WERI-Rb-1 (cell line): ENCODE measurements around the gene ATF3.

Experiments used
- DNase-seq: peaks from one replicate; pipeline ENCODE4 v3.0.0-alpha.2; 2020
- H3K27ac ChIP-seq: fragments of 250-450 bp; sonication (Bioruptor Pico); 2 replicates; pipeline ENCODE4 v1.5.1; 2020; ENCODE audit warnings: mild to moderate bottlenecking, moderate library complexity
- H3K27me3 ChIP-seq: fragments of 250-450 bp; sonication (Bioruptor Pico); 2 replicates; pipeline ENCODE4 v1.5.1; 2021; ENCODE audit warnings: mild to moderate bottlenecking, low read depth, moderate library complexity; ENCODE audit not compliant: insufficient read depth, severe bottlenecking
- H3K36me3 ChIP-seq: fragments of 250-450 bp; sonication (Bioruptor Pico); 2 replicates; pipeline ENCODE4 v1.5.1; 2020; ENCODE audit warnings: mild to moderate bottlenecking, moderate library complexity
- H3K4me3 ChIP-seq: 2 replicates; pipeline ENCODE4 v1.5.1; 2011; ENCODE audit warnings: low read depth, mild to moderate bottlenecking, control low read depth, low read length
- H3K9me3 ChIP-seq: fragments of 250-450 bp; sonication (Bioruptor Pico); 2 replicates; pipeline ENCODE4 v1.5.1; 2021; ENCODE audit warnings: mild to moderate bottlenecking, moderate library complexity; ENCODE audit not compliant: severe bottlenecking
- TF ChIP-seq, protein P1 (sequence below): IDR thresholded peaks from 2 replicates; pipeline ENCODE4 v1.5.1; 2011; ENCODE audit warnings: low read depth, mild to moderate bottlenecking, control low read depth, inconsistent platforms, low read length

ATF3 gene

DNA sequence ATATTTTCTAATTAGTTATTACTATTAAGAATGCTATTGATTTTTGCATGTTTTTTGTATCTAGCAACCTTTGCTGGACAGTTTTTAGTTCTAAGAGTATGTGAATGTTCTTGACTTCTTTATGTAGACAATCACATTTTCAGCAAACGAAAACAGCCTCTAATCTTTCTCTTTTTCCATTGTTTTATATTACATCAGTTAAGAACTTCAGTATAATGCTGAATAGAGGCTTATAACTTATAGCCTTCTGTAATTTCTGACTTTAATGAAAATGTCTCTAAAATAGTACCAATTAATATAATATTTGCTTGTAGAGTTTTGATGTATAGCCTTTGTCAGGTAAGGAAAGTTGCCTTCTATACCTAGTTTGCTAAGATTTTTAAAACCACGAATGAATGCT lies 33.2 kb upstream of the ATF3 start:
- no peak for DNase-seq
- H3K36me3 ChIP-seq = no peaks in the 10 kb centered on the region
- TF ChIP-seq, protein P1, sequence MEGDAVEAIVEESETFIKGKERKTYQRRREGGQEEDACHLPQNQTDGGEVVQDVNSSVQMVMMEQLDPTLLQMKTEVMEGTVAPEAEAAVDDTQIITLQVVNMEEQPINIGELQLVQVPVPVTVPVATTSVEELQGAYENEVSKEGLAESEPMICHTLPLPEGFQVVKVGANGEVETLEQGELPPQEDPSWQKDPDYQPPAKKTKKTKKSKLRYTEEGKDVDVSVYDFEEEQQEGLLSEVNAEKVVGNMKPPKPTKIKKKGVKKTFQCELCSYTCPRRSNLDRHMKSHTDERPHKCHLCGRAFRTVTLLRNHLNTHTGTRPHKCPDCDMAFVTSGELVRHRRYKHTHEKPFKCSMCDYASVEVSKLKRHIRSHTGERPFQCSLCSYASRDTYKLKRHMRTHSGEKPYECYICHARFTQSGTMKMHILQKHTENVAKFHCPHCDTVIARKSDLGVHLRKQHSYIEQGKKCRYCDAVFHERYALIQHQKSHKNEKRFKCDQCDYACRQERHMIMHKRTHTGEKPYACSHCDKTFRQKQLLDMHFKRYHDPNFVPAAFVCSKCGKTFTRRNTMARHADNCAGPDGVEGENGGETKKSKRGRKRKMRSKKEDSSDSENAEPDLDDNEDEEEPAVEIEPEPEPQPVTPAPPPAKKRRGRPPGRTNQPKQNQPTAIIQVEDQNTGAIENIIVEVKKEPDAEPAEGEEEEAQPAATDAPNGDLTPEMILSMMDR = no peak
- H3K27ac ChIP-seq = no peak overlapping the region
- no peaks in the 10 kb centered on the region for H3K27me3 ChIP-seq
- H3K9me3 ChIP-seq = no peaks in the 10 kb centered on the region
- no peak overlapping the region for H3K4me3 ChIP-seq

DNA sequence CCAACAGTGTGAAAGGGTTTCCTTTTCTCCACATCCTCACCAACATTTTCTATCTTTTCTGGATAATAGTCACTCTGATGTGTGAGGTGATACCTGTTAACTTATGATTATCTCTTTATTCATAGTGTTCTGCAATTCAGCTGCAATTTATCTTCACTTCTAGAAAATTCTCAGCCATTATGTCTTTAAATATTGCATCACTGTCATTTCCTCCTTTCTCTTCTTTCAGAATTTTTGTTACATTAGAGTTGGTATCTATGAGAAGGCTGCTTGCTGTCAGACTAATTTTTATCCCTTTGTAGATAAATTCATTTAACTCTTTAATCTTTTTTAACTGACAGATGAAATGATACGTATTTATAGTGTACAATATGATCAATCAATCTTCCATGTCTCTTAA lies 30.5 kb upstream of the ATF3 start:
- Histone ChIP-seq H3K9me3 (no peaks in the 10 kb centered on the region), H3K4me3 (no peak overlapping the region), H3K27ac (no peak overlapping the region), H3K27me3 (no peaks in the 10 kb centered on the region), H3K36me3 (no peaks in the 10 kb centered on the region)
- DNase-seq = no peak
- TF ChIP-seq, protein P1 = no peak

DNA sequence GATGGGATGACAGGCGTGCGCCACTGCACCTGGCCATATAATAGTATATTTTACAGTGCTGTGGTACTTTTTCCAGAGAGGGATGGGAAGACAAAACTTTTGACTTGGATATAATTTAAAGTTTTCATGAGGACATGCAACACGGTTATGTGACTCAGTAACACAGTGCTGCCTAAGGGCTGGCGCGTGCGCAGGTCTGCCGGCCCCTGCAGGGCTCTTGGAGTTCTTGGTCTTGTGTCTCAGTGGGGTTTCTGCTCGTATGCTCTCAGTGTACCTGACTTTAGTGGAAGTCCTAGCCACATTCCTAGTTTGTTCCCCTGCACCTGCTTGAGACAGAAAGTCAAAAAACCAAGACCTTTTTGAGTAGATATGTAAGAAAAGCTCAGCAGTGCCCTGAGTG lies 27.5 kb upstream of the ATF3 start:
- DNase-seq = no peak
- Histone ChIP-seq H3K36me3 (no peaks in the 10 kb centered on the region), H3K4me3 (no peak overlapping the region), H3K9me3 (no peaks in the 10 kb centered on the region), H3K27me3 (no peaks in the 10 kb centered on the region), H3K27ac (no peak overlapping the region)
- TF ChIP-seq, protein P1 = no peak

DNA sequence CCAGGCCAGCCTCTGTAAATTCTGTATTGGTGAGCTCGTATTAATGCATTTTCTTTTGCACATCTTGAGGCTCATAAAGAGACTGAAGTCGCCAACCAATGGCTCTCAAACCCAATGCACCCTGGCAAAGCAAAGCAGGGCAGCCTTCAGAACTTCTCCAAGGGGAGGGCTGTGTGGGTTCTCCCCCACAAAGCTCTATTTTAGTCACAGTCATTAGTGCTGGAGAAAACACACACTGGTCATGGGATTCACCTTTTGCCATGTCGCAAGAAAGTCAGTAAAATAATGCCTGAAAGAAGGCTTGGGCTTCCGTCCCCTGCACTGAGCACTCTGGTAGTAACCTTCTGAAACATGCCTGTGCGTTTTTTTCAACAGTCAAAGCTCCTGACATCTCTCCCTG lies 26.3 kb upstream of the ATF3 start:
- TF ChIP-seq, protein P1 = no peak
- Histone ChIP-seq H3K27ac (no peak overlapping the region), H3K9me3 (no peaks in the 10 kb centered on the region), H3K36me3 (no peaks in the 10 kb centered on the region), H3K4me3 (no peak overlapping the region), H3K27me3 (no peaks in the 10 kb centered on the region)
- DNase-seq = no peak

DNA sequence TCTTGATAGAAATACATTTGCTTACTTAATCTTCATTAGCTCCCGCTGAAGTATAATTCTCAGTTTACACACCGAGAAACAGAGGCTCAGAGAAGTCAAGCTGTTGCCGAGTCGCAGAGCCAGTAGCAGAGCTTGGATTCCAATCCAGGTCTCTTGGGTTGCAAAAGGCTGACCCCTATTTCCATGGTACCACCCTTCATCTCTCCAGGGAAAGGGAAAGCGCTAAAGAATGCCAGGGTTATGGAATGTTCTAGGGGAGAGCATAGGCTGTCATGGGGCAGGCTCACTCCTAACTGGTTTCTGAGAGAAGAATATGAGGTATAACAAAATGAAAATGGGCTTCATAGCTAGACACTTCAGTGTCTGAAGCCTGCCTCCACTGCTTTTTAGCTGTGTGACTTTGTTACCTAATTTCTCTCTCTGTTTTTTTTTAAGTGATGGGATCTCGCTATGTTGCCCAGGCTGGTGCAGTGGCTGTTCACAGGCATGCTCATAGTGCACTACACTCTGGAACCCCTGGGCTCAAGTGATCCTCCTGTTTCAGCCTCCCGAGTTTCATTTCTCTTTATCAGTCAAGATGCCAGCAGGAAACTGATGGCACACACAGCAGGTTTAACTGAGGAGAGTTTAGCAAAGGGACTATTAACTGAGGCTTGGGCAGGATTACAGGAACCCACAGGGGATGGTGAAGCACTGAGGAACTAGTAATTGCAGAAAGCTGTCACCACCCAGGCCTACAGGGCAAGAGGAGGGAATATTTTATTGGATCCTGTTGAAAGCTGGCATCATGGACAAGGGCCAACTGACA lies 25.5 kb upstream of the ATF3 start:
- Histone ChIP-seq H3K4me3 (no peak overlapping the region), H3K27ac (no peak overlapping the region), H3K36me3 (no peaks in the 10 kb centered on the region), H3K27me3 (no peaks in the 10 kb centered on the region), H3K9me3 (no peaks in the 10 kb centered on the region)
- TF ChIP-seq, protein P1 = no peak
- DNase-seq = no peak

DNA sequence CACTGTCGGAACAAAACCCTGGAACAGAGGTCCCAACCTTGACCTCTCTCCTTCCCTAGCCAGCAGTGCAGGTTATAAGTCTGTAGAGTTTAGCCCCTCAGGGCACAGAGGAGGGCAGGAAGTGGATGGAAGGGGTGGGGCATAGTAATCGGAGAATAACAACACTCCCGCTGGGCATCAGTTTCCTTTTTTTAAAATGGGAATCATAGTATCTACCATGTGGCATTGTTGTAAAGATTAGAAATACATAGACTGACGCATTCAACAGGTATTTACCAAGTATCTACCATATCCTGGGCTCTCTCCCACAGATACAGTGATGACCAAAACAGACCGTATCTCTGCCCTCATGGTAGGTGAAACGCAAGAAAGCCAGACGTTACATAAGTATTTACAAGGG lies 24.9 kb upstream of the ATF3 start:
- no peak for DNase-seq
- TF ChIP-seq, protein P1 = no peak
- Histone ChIP-seq H3K27me3 (no peaks in the 10 kb centered on the region), H3K27ac (no peak overlapping the region), H3K4me3 (no peak overlapping the region), H3K9me3 (no peaks in the 10 kb centered on the region), H3K36me3 (no peaks in the 10 kb centered on the region)
